IPS-15b (cell line): Measurements from ENCODE around the gene SLC51A.
"Not testable (repeated sequence)": the region's sequence is repeated elsewhere in the genome, so short reads cannot be mapped to it uniquely, and the experiment has no call there.

Source experiments
- H3K27me3 ChIP-seq: one replicate; pipeline ENCODE4 v1.6.1; 2013; ENCODE audit warnings: low read length; ENCODE audit not compliant: control insufficient read depth, insufficient read depth
- H3K36me3 ChIP-seq: one replicate; pipeline ENCODE4 v1.6.1; 2013; ENCODE audit warnings: low read length; ENCODE audit not compliant: control insufficient read depth, insufficient read depth
- H3K4me1 ChIP-seq: one replicate; pipeline ENCODE4 v1.6.1; 2013; ENCODE audit warnings: mild to moderate bottlenecking, low read length; ENCODE audit not compliant: control insufficient read depth, insufficient read depth
- H3K4me3 ChIP-seq: one replicate; pipeline ENCODE4 v1.5.1; 2013; ENCODE audit warnings: low read depth, low read length
- H3K9ac ChIP-seq: one replicate; pipeline ENCODE4 v1.6.1; 2013; ENCODE audit warnings: low read depth, mild to moderate bottlenecking, low read length
- H3K9me3 ChIP-seq: one replicate; pipeline ENCODE4 v1.6.1; 2013; ENCODE audit warnings: mild to moderate bottlenecking, low read length; ENCODE audit not compliant: control insufficient read depth, insufficient read depth

Gene SLC51A

DNA sequence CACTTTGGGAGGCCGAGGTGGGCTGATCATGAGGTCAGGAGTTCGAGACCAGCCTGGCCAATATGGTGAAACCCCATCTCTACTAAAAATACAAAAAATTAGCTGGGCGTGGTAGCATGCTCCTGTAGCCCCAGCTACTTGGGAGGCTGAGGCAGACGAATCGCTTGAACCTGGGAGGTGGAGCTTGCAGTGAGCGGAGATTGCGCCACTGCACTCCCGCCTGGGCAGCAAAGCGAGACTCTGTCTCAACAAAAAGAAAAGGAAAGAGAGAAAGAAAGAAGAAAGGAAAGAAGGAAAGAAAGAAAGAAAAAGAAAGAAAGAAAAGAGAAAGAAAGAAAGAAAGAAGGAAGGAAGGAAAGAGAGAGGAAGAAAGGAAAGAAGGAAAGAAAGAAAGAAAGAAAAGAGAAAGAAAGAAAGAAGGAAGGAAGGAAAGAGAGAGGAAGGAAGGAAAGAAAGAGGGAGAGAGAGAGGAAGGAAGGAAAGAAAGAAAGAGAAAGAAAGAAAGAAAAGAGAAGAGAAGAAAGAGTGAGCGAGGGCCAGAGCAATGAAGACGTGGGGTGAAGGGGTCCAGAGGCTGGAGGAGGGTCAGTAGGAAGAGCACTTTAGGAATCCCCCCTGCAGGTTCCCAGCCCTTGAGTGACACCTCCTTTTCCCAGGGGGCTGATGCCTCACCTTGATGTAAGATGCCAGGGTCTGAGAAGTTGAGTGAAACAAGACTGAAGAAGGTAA lies 6.2 kb upstream of the SLC51A start:
- not testable (repeated sequence) for H3K4me1 ChIP-seq, H3K9ac ChIP-seq
- peaks cover 15% of the 10 kb centered on the region for H3K27me3 ChIP-seq

DNA sequence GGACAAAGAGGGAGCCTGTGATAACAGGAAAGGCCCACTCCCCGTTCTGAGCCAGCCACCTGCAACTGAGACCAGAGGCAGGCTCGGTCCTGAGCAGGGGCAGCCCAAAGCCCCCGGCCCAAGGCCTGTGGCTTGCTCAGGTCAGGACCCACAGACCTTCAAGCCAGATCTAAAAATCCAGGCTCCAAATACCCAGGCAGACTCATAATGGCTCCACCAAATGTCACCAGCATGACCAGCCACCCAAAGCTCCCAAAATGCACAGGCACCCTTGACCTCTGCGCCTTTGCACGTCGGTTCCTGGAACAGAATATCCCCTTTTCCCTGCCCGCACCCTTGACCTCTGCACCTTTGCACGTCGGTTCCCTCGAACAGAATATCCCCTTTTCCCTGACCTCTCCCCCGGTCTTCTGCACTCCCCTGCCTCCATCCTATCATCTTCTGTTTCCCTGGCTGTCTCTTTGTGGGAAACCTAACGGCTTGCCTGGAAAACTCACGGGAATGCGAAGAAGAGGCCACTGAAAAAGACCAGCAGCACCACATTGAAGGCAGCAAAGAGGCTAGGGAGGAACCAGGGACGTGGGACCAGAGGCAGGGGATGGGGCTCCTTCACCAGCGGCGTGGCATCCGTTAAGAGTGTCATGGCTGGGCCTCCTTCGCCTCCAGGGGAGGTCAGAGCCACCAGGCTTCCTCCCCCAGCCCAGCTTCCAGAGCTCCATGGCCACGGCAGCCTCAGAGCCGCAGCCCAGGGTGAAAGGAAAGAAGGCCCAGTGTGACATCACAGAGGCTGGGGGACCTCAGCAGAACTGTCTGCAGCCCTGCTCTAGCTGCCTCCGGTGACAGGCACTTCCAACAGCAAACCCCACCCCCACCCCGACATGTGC lies 5.4 kb upstream of the SLC51A start, which contains the start of gene ZDHHC19:
Gene ZDHHC19 (minus strand): TSS at position 728 of the 884 bp plus-strand sequence. CDS start 85 bp downstream, at position 643.
- H3K4me3 ChIP-seq, result no peak within 1 kb of the TSS
- peaks cover 1% of the 10 kb centered on the region for H3K4me1 ChIP-seq
- no peak within 1 kb of the TSS for H3K9ac ChIP-seq

More for the DNA sequence above, 6.2 kb upstream of the SLC51A start:
- not testable (repeated sequence) for H3K4me3 ChIP-seq, H3K9me3 ChIP-seq, H3K36me3 ChIP-seq

DNA sequence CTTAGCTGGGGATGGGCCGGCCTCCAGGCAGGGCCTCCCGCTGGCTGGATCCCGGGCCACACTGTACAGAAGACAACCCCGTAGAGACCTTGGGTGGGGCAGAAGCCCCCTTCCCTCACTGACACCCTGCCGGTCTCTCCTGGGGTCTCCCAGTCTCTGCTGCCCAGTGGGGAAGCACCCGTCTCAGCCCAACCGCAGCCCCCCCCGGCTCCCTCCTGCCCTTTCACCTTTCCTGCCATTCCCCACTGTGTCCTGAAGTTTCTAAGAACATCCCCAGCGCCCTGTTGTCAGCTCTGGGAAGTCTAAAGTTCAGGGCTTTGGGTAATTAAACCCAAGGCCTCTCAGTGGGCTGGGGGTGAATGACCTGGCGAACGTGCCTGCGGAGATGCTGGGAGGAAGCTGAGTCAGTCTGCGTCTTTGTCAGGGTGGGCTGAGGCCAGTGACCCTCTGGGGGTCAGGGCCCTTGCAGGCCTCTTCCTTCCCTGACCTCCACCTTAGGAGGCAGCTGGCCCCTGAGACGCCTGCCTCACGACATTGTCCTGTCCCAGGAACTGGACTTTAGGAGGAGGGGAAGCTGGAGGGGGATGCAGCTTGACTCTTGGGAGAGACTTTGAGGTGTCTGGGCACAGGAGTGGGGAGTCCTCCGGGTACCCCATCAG lies 1.4 kb upstream of the SLC51A start:
- no peaks in the 10 kb centered on the region for H3K36me3 ChIP-seq
- H3K9me3 ChIP-seq, result no peaks in the 10 kb centered on the region
- peaks cover 2% of the 10 kb centered on the region for H3K4me1 ChIP-seq
- H3K4me3 ChIP-seq, result no peak overlapping the region
- no peak overlapping the region for H3K9ac ChIP-seq
- H3K27me3 ChIP-seq, result no peaks in the 10 kb centered on the region

More for the DNA sequence above, 5.4 kb upstream of the SLC51A start, which contains the start of gene ZDHHC19:
- no peaks in the 10 kb centered on the region for H3K36me3 ChIP-seq
- peaks cover 15% of the 10 kb centered on the region for H3K27me3 ChIP-seq
- no peaks in the 10 kb centered on the region for H3K9me3 ChIP-seq

DNA sequence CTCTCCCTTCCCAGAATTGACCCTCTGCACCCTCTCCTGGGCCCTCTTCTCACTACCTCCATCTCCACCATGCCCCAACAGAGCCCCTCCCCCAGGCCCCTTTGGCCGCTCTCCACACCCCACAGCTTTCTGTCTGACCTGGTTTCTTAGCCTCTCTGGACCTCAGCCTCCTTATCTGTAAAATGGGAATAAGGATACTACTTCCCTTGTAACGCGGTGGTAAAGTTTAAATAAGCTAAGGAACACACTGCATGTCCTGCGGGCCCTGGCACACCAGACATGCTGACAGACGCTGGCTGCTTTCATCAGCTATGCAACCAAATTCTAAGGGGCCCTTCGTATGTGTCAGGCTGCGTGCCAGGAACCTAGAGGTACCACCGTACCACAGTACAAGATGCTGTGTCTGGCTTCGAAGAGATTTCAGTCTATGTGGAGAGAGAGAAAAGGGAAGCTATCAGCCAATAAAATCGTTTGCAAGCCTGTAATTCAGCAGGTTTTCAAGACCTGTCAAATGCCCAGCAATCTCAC lies 777 bp upstream of the SLC51A start:
- no peak overlapping the region for H3K4me3 ChIP-seq
- H3K36me3 ChIP-seq, result no peaks in the 10 kb centered on the region
- H3K4me1 ChIP-seq, result peaks cover 2% of the 10 kb centered on the region
- H3K9me3 ChIP-seq, result no peaks in the 10 kb centered on the region
- H3K9ac ChIP-seq, result no peak overlapping the region
- no peaks in the 10 kb centered on the region for H3K27me3 ChIP-seq

DNA sequence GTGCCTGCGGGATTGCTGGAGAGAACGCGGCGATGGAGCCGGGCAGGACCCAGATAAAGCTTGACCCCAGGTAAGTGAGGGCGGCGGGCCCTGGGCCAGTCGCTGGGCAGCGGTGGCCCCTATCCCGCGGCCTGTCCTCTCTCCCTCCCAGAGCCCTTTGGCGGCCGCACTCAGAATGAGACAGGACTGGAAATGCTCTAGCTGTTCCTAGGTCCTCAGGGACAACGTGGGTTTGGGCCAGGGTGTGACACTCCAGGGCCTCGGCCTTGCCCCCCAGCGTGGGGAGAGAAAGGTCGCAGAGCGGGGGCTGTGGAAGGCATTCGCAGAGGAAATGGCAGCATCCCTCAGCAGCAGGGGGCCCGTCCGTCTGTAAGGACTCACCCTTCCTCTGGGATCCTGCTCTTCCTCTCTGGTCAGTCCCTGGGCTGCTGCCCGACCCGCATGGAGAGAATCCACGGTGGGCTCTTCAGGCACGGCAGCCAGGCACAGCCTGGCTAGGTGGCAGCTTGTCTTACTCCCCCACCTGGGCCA lies 412 bp downstream of the SLC51A start:
- Histone ChIP-seq H3K36me3 (no peaks in the 10 kb centered on the region), H3K9ac (no peak overlapping the region), H3K4me1 (peaks cover 2% of the 10 kb centered on the region), H3K9me3 (no peaks in the 10 kb centered on the region), H3K27me3 (no peaks in the 10 kb centered on the region), H3K4me3 (peak overlapping the region; percentile 32)

DNA sequence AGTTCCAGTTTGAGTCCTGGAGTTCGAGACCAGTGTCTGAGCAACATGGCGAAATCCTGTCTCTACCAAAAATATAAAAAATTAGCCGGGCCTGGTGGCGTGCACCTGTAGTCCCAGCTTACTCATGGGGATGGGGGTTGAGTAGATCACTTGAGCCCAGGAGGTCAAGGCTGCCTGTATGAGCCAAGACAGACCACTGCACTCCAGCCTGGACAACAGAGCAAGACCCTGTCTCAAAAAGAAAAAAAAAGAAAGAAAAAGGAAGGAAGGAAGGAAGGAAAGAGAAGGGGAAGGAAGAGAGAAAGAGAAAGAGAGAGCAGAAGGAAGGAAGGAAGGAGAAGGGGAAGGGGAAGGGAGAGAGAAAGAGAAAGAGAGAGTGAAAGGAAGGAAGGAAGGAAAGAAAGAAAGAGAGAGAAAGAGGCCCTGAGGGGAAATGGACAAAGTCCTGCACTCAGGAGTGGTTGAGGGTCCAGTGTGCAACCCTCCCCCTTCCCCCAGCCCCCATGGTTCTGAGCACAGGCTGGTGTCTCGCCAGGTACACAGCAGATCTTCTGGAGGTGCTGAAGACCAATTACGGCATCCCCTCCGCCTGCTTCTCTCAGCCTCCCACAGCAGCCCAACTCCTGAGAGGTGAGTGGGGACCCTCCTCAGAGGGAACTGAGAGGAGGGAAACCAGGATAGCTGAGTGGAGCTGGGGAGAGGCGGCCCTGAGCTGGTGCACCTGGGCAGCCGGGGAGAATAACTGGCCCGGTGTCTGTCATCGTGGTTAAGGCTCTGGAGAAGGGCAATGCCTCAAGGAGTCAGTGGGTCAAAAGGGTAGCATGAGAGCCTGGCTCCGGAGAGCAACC lies 1.2 kb downstream of the SLC51A start:
- Histone ChIP-seq H3K36me3 (no peaks in the 10 kb centered on the region), H3K4me3 (peak overlapping the region; percentile 32), H3K9me3 (no peaks in the 10 kb centered on the region), H3K27me3 (no peaks in the 10 kb centered on the region), H3K4me1 (peaks cover 2% of the 10 kb centered on the region), H3K9ac (no peak overlapping the region)

DNA sequence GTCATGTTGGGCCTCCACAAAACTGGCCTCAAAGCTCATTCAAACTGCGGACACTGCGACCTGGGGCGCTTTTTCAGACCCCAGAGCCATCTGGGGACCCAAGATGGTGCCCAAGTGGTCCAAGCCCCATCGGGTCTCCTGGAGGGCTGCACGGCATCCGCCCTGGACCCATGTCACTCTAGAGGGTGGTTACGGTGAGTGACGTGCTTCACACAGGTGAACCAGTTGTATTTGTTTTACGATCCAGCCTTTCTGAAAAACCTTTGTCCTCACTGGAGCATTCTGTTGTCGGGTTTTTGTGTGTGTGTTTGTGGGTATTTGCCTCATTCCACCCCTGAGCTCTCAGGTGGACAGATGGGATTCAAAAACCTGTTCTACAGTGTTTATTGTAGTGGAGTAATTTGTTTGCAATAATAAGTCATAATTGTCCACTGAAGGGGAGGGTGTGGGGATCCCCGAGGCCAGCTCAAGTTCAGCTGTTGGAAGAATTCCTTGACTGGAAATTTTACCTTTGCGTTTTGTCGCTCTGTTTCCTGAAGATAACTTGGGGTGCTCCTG lies 1.9 kb downstream of the SLC51A start:
- Histone ChIP-seq H3K9me3 (no peaks in the 10 kb centered on the region), H3K9ac (no peak overlapping the region), H3K4me1 (peaks cover 2% of the 10 kb centered on the region), H3K27me3 (no peaks in the 10 kb centered on the region), H3K4me3 (no peak overlapping the region), H3K36me3 (no peaks in the 10 kb centered on the region)

DNA sequence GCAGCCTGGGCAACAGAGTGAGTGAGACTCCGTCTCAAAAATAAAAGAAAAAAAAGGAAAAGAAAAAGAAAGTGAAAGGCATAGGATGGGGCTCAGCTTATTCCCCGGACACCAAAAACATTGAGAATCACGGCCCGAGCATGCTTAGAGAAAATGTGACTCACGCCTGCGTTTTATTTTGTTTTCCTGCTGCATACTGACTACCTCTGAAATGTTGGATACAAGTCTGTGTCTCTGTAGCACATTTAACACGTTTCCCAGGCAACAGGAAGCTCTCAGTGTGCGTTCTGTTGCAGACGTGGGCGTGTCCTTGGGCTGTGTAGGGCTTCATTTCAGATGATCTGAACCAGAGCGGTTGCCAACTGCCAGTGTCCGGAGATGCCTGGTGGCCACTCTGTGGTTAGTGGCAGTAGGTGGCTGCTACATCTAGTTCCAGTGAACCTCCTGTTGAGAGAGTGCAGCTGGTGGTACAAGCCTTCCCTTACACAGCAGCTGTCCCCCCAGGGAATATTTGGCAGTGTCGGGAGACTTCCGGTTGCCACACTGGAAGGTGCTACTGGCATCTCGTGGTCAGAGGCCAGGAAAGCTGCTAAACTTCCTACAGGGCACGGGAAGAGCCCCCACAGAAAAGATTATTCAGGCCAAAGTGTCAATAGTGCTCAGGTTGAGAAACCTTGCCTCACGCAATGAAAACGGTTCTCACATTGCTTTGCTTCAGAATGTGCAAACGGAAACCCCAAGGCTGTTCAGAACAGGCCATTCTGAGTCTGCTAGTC lies 3.0 kb downstream of the SLC51A start:
- Histone ChIP-seq H3K4me3 (no peak overlapping the region), H3K9ac (no peak overlapping the region), H3K9me3 (no peaks in the 10 kb centered on the region)

DNA sequence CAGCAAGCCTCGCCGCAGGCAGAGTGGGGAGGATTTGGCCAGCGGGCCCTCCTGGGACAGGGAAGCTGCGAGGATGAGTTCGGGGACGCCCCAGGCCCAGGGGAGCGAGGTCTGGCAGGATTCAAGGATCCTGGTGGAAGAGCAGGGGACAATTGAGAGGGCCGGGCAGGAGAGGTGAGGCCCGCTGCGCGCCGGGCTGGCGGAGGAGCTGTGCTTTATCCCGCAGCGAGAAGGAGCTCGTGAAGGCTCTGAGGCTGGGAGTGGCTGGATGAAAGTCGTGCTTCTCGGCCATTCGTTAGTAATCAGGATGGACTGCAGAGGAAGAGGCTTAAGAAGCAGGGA lies 3.6 kb downstream of the SLC51A start:
- Histone ChIP-seq H3K4me3 (no peak overlapping the region), H3K36me3 (no peaks in the 10 kb centered on the region), H3K27me3 (no peaks in the 10 kb centered on the region), H3K9me3 (no peaks in the 10 kb centered on the region), H3K4me1 (peaks cover 2% of the 10 kb centered on the region), H3K9ac (no peak overlapping the region)

More for the DNA sequence above, 3.0 kb downstream of the SLC51A start:
- Histone ChIP-seq H3K4me1 (peaks cover 2% of the 10 kb centered on the region), H3K27me3 (no peaks in the 10 kb centered on the region), H3K36me3 (no peaks in the 10 kb centered on the region)

DNA sequence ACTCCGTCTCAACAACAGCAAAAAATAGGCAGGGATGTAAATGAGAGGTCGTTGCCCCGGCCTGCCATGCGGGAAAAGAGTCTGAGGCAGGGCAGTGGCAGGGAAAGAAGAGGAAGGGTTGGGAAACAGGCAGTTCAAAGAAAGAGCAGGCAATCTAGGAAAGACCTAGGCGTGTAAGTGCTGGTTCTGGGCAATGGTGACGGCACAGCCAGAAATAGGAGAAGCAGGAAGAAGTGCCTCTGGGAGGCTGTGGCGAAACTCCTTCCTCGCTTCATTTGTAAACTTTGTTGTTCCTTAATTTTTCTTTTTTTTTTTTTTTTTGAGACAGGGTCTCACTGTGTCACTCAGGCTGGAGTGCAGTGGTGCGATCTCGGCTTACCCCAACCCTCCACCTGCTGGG lies 4.3 kb downstream of the SLC51A start:
- no peak overlapping the region for H3K4me3 ChIP-seq

More for the DNA sequence above, 4.3 kb downstream of the SLC51A start:
- Histone ChIP-seq H3K27me3 (no peaks in the 10 kb centered on the region), H3K36me3 (no peaks in the 10 kb centered on the region), H3K9me3 (no peaks in the 10 kb centered on the region), H3K9ac (no peak overlapping the region), H3K4me1 (peaks cover 2% of the 10 kb centered on the region)
